A673 (cell line): ENCODE results near the gene CETP.

Experiments
- EZH2 ChIP-seq: fragments of 200-600 bp; sonication (generic); IDR thresholded peaks from 2 replicates; pipeline ENCODE4 v1.6.1; 2017; ENCODE audit warnings: borderline replicate concordance, low read depth, mild to moderate bottlenecking, mixed read lengths, antibody characterized with exemption, low read length; ENCODE audit not compliant: poor library complexity, severe bottlenecking
- TF ChIP-seq, protein P1 (sequence below): fragments of 300-800, 200-600 bp; sonication (generic); conservative IDR thresholded peaks from 2 replicates; pipeline ENCODE4 v1.5.1; 2017; ENCODE audit warnings: low read depth, mild to moderate bottlenecking, antibody characterized with exemption, low read length, moderate library complexity, mixed read lengths

DNA sequence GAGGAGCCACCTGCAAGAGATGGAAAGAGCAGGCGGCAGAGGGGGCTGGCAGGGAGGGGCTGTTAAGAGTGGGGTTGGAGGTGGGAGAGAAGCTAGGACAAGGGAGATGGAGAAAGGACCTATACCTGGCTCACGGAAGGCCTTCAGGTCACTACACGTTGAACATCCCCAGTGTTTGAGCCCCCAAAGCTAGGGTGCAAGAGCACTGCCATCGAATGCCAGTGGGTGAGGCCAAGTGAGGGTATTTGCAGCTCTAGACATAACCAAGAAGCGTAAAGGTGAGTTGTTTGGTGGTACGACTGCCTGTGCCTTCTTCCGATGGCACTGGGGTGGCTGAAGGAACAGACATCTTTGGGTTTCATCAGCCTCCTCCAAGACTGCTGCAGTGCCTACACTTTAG, 46.9 kb upstream of the CETP start:
- TF ChIP-seq, protein P1, sequence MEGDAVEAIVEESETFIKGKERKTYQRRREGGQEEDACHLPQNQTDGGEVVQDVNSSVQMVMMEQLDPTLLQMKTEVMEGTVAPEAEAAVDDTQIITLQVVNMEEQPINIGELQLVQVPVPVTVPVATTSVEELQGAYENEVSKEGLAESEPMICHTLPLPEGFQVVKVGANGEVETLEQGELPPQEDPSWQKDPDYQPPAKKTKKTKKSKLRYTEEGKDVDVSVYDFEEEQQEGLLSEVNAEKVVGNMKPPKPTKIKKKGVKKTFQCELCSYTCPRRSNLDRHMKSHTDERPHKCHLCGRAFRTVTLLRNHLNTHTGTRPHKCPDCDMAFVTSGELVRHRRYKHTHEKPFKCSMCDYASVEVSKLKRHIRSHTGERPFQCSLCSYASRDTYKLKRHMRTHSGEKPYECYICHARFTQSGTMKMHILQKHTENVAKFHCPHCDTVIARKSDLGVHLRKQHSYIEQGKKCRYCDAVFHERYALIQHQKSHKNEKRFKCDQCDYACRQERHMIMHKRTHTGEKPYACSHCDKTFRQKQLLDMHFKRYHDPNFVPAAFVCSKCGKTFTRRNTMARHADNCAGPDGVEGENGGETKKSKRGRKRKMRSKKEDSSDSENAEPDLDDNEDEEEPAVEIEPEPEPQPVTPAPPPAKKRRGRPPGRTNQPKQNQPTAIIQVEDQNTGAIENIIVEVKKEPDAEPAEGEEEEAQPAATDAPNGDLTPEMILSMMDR = no peak
- no peak for TF ChIP-seq EZH2
